NT2/D1 (cell line): ENCODE measurements around the gene IPPK.

Experiments
- SUZ12 ChIP-seq: IDR thresholded peaks from 2 replicates; pipeline ENCODE4 v1.6.1; 2011; ENCODE audit not compliant: insufficient read length, insufficient read depth; ENCODE audit errors: extremely low read depth
- YY1 ChIP-seq: IDR thresholded peaks from 2 replicates; pipeline ENCODE4 v1.6.1; 2011; ENCODE audit not compliant: insufficient read length, insufficient read depth
- ZNF274 ChIP-seq: IDR thresholded peaks from 2 replicates; pipeline ENCODE4 v1.6.1; 2011; ENCODE audit warnings: mild to moderate bottlenecking, low read depth, low read length

GRCh38 chr9:92640398-92641091, 29.4 kb downstream of the IPPK start:
- TF ChIP-seq SUZ12 (no peak), YY1 (no peak), ZNF274 (no peak)
